ENCODE results near the gene ERBIN.

GRCh38 chr5:65933295-65933694 is 6.9 kb downstream of the ERBIN start:
- no peak for TF ChIP-seq CTCF (IDR thresholded peaks at IDR 0.05)
- no peak for TF ChIP-seq CREB1 (CRISPR knock-in tag; IDR thresholded peaks at IDR 0.05)
- no peak for TF ChIP-seq USF2 (CRISPR knock-in tag; IDR thresholded peaks at IDR 0.05)
- no peak for TF ChIP-seq SP1 (CRISPR knock-in tag; conservative IDR thresholded peaks at IDR 0.05)
- TF ChIP-seq MLX (CRISPR knock-in tag; IDR thresholded peaks at IDR 0.05) = no peak
- TF ChIP-seq NFE2L1 (CRISPR knock-in tag; IDR thresholded peaks at IDR 0.05) = no peak
- TF ChIP-seq ATF2 (CRISPR knock-in tag; IDR thresholded peaks at IDR 0.05; ENCODE audit: borderline replicate concordance, low read depth) = no peak
- no peak for TF ChIP-seq ATF3 (CRISPR knock-in tag; conservative IDR thresholded peaks at IDR 0.05)
- TF ChIP-seq FOXP4 (CRISPR knock-in tag; IDR thresholded peaks at IDR 0.05) = no peak
- TF ChIP-seq ZBTB21 (CRISPR knock-in tag; IDR thresholded peaks at IDR 0.05; ENCODE audit: borderline replicate concordance) = no peak

All from WTC11 (cell line).